Keratinocyte (primary cell): ENCODE data around the gene TRPV5. TPM values are rescaled to one million over a fixed set of nuclear protein-coding genes. Genes with fewer than 3 reads are reported as not detected.

Experiments used
- DNase-seq: peaks from one replicate; pipeline ENCODE4 v3.0.0-alpha.2; 2011; ENCODE audit warnings: low read depth, missing footprints, low spot score
- FAIRE-seq: peaks from 2 replicates; lab custom pipeline; 2011; peaks lifted over from hg19 to GRCh38; lab: Jason Lieb, UNC
- H2AFZ ChIP-seq: 2 replicates; pipeline ENCODE4 v1.6.0; 2012; ENCODE audit warnings: low read length, control low read depth, inconsistent platforms; ENCODE audit not compliant: control insufficient read depth
- H3K27ac ChIP-seq: 2 replicates; pipeline ENCODE4 v1.5.1; 2011; ENCODE audit warnings: low read length; ENCODE audit not compliant: control insufficient read depth, insufficient read depth
- H3K27me3 ChIP-seq: 3 replicates; pipeline ENCODE4 v1.6.0; 2011; ENCODE audit warnings: low read length; ENCODE audit not compliant: control insufficient read depth, insufficient read depth; ENCODE audit errors: extremely low read depth
- H3K36me3 ChIP-seq, 2 experiments: 2 replicates in 1 of 2; 3 replicates in 1 of 2; pipeline ENCODE4 v1.5.1; 2011; ENCODE audit warnings: low read length in 2 of 2, mild to moderate bottlenecking in 1 of 2; ENCODE audit not compliant: control insufficient read depth in 2 of 2, insufficient read depth in 2 of 2; ENCODE audit errors: extremely low read depth in 1 of 2
- H3K4me1 ChIP-seq: 3 replicates; pipeline ENCODE4 v1.5.1; 2011; ENCODE audit warnings: low read length; ENCODE audit not compliant: control insufficient read depth, insufficient read depth; ENCODE audit errors: extremely low read depth
- H3K4me2 ChIP-seq: 3 replicates; pipeline ENCODE4 v1.6.0; 2011; ENCODE audit warnings: low read depth, low read length; ENCODE audit not compliant: control insufficient read depth, insufficient read depth; ENCODE audit errors: extremely low read depth
- H3K4me3 ChIP-seq, 3 experiments: fragments of 200-600 bp in 1 of 3; sonication (generic) in 1 of 3; 2 replicates in 2 of 3; 3 replicates in 1 of 3; pipeline ENCODE4 v1.5.1; 2011 to 2016; ENCODE audit warnings: low read length in 3 of 3, mild to moderate bottlenecking in 3 of 3, control low read depth in 2 of 3, inconsistent platforms in 1 of 3, low read depth in 1 of 3, mixed read lengths in 1 of 3, mixed run types in 1 of 3, moderate library complexity in 1 of 3; ENCODE audit not compliant: control insufficient read depth in 2 of 3, insufficient read depth in 2 of 3; ENCODE audit errors: extremely low read depth in 1 of 3
- H3K79me2 ChIP-seq: 2 replicates; pipeline ENCODE4 v1.6.0; 2012; ENCODE audit warnings: low read length; ENCODE audit not compliant: control insufficient read depth, insufficient read depth
- H3K9ac ChIP-seq: 3 replicates; pipeline ENCODE4 v1.6.0; 2011; ENCODE audit warnings: low read length; ENCODE audit not compliant: control insufficient read depth, insufficient read depth; ENCODE audit errors: extremely low read depth
- H3K9me1 ChIP-seq: 3 replicates; pipeline ENCODE4 v1.6.0; 2011; ENCODE audit warnings: low read length; ENCODE audit not compliant: control insufficient read depth, insufficient read depth; ENCODE audit errors: extremely low read depth
- H3K9me3 ChIP-seq: 2 replicates; pipeline ENCODE4 v1.5.1; 2012; ENCODE audit warnings: low read depth, low read length; ENCODE audit not compliant: control insufficient read depth
- H4K20me1 ChIP-seq: 3 replicates; pipeline ENCODE4 v1.6.0; 2011; ENCODE audit warnings: low read length; ENCODE audit not compliant: control insufficient read depth, insufficient read depth; ENCODE audit errors: extremely low read depth
- EZH2 ChIP-seq: IDR thresholded peaks from one replicate; pipeline ENCODE4 v1.6.1; 2012; ENCODE audit warnings: inconsistent platforms, mild to moderate bottlenecking, low read length, moderate library complexity
- dilution Hi-C: fragments of 300-500 bp; cut with MboI; formaldehyde crosslinking; loops from one replicate; pipeline ENCODE4 v1.7.0; 2020; ENCODE audit warnings: low sequenced_read_pairs; ENCODE audit not compliant: extremely low pct_ligation_motif_present
- polyA plus RNA-seq, 5 experiments: library from polyadenylated mRNA; depleted of rRNA in 3 of 5; stranded (reverse) in 3 of 5; stranded (forward) in 1 of 5; unstranded in 1 of 5; fragments of >200 nt; gene quantifications; 1 replicate in 1 of 5; 2 replicates in 3 of 5; 3 replicates in 1 of 5; pipeline versions ENCODE4 v1.2.1 to v1.2.3, GENCODE V29; 2011 to 2012; ENCODE audit warnings: missing spikeins in 2 of 5, low read depth in 1 of 5, low replicate concordance in 1 of 5
- TF ChIP-seq, protein P1 (sequence below), 3 experiments: IDR thresholded peaks in 1 of 3; conservative IDR thresholded peaks in 1 of 3; optimal IDR thresholded peaks in 1 of 3; 2 replicates in 2 of 3; 3 replicates in 1 of 3; pipeline versions ENCODE3 to v1.5.1; 2011; ENCODE audit warnings: low read length in 3 of 3, mild to moderate bottlenecking in 3 of 3, moderate library complexity in 2 of 3, control low read depth in 1 of 3, inconsistent platforms in 1 of 3; ENCODE audit not compliant: insufficient read depth in 2 of 3; ENCODE audit errors: extremely low read depth in 1 of 3

The TRPV5 gene
- polyA plus RNA-seq, 1 donor (not counting 4 experiments of a cell fraction or from before 2014, with no cell fraction given): not detected

DNA sequence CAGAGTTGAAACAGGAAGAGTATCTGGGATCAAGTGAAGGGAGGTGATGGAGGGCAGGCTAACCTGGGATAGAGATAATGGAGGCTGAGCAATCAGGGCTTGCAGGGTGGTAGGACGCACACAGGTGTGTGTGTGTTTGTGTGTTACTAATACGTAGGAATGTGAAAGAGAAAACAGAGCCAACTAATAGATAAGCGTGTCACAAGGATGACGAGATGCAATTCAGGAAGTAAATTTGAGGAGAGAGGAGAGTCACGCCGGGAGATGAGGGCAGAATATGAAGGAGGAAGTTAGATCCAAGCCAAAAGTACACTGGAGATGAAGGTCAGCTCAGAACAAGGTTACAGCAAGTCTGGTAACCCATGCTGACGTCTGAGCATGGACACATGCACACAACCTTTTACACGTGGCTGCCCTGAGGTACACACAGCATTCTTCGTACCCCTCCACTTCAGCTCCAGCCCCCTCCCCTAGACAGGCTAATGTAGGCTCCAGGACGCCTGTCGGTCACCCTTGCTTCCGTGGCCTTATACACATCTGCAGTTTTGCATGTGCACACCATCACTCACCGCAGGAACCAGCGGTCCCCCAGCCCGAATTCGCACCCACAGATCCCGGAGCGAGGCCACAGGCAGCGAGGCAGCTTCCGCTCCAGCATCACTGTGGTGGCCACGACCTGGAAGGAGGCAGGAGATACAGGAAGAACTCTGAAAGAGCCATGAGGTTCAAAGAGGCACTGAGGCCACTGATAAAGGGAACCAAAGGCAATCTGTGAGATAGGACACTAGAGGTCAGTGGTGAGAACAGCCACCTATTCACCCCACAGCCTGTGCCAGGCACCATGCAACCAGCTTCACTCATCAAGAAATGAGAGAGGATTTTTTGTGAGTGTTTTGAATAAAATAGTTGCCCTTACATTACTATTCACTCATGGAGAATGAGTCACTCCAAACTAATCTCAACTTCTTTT, 24.3 kb downstream of the TRPV5 start:
- Histone ChIP-seq H2AFZ (no peak overlapping the region), H3K27me3 (no peaks in the 10 kb centered on the region), H3K9ac (no peak overlapping the region), H3K36me3 (no peaks in the 10 kb centered on the region), H4K20me1 (no peaks in the 10 kb centered on the region), H3K9me3 (no peaks in the 10 kb centered on the region), H3K27ac (no peak overlapping the region), H3K4me2 (no peak overlapping the region), H3K79me2 (no peaks in the 10 kb centered on the region), H3K4me3 (no peak overlapping the region), H3K4me1 (no peaks in the 10 kb centered on the region), H3K9me1 (no peaks in the 10 kb centered on the region)
- FAIRE-seq: no peak
- dilution Hi-C loops: no loop called here
- DNase-seq: no peak
- TF ChIP-seq, protein P1, sequence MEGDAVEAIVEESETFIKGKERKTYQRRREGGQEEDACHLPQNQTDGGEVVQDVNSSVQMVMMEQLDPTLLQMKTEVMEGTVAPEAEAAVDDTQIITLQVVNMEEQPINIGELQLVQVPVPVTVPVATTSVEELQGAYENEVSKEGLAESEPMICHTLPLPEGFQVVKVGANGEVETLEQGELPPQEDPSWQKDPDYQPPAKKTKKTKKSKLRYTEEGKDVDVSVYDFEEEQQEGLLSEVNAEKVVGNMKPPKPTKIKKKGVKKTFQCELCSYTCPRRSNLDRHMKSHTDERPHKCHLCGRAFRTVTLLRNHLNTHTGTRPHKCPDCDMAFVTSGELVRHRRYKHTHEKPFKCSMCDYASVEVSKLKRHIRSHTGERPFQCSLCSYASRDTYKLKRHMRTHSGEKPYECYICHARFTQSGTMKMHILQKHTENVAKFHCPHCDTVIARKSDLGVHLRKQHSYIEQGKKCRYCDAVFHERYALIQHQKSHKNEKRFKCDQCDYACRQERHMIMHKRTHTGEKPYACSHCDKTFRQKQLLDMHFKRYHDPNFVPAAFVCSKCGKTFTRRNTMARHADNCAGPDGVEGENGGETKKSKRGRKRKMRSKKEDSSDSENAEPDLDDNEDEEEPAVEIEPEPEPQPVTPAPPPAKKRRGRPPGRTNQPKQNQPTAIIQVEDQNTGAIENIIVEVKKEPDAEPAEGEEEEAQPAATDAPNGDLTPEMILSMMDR (optimal IDR thresholded peaks at IDR 0.05 in 1 of 3, IDR thresholded peaks at IDR 0.05 in 1 of 3, conservative IDR thresholded peaks at IDR 0.05 in 1 of 3; ENCODE audit: extremely low read depth in 1 of 3, insufficient read depth in 2 of 3, low read length in 3 of 3): peak; percentile 30 to 63 (median 54)
- no peak for TF ChIP-seq EZH2

DNA sequence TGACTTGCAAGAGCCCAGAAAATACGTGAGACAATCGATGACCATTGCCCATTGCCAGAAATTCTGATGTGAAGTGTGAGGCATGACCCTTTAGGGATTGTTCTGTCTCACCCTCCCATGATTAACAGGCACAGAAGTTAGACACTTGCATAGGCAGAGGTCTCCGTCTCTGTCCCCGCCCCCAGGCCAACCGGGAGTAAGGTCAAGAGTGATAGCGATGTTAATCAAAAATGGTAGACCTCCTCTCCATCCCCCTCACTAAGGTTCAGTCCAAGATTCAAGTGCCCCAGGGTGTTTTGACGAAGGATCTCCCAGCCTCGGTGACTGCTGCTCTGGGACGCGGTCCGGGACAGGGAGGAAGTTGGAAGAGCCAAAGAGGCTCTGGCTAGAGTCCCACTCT, 25.3 kb downstream of the TRPV5 start:
- H3K4me1 ChIP-seq: no peaks in the 10 kb centered on the region
- H4K20me1 ChIP-seq: no peaks in the 10 kb centered on the region
- TF ChIP-seq, protein P1 (optimal IDR thresholded peaks at IDR 0.05 in 1 of 3, IDR thresholded peaks at IDR 0.05 in 1 of 3, conservative IDR thresholded peaks at IDR 0.05 in 1 of 3; ENCODE audit: extremely low read depth in 1 of 3, insufficient read depth in 2 of 3, low read length in 3 of 3): no peak
- TF ChIP-seq EZH2: no peak
- no peaks in the 10 kb centered on the region for H3K79me2 ChIP-seq
- no peaks in the 10 kb centered on the region for H3K27me3 ChIP-seq
- DNase-seq (no peak), FAIRE-seq (no peak)
- no peak overlapping the region for H2AFZ ChIP-seq
- H3K4me3 ChIP-seq: no peak overlapping the region
- dilution Hi-C loops: no loop called here
- H3K9ac ChIP-seq: no peak overlapping the region
- H3K9me3 ChIP-seq: no peaks in the 10 kb centered on the region
- H3K4me2 ChIP-seq: no peak overlapping the region
- H3K36me3 ChIP-seq: no peaks in the 10 kb centered on the region
- no peaks in the 10 kb centered on the region for H3K9me1 ChIP-seq
- no peak overlapping the region for H3K27ac ChIP-seq
